ENCODE measurements around the gene MDM1. TPM values are rescaled to one million over a fixed set of nuclear protein-coding genes. Genes with fewer than 3 reads are reported as not detected.

The MDM1 gene
- 5.6 and 9.0 TPM in 2 replicates for total RNA-seq (ENCODE audit: low replicate concordance)

GRCh38 chr12:68331869-68332727 lies at the start of gene MDM1:
Gene MDM1 (minus strand): TSS chr12:68332362. CDS start chr12:68332245, 117 bp downstream.

GRCh38 chr12:68253504-68253903 lies 78.7 kb downstream of the MDM1 start, which contains the start of gene IL22:
Gene IL22 (minus strand): TSS chr12:68253604. CDS start chr12:68253448, 156 bp downstream.

Other genes starting within 250 kb of the MDM1 start
- gene IFNG, start 172.6 kb downstream of the MDM1 start, total RNA-seq (ENCODE audit: low replicate concordance) = not detected in 2 replicates
- 0.35 TPM in 1 of 2 replicates, not detected in the other for gene IL26, start 106.6 kb downstream of the MDM1 start, total RNA-seq (ENCODE audit: low replicate concordance)
- not detected in 2 replicates for gene IL22, start 78.8 kb downstream of the MDM1 start, total RNA-seq (ENCODE audit: low replicate concordance)